SK-N-DZ (cell line): ENCODE data around the gene CT45A10. TPM values are rescaled to one million over a fixed set of nuclear protein-coding genes. Genes with fewer than 3 reads are reported as not detected.
"Not testable (repeated sequence)": the region's sequence is repeated elsewhere in the genome, so short reads cannot be mapped to it uniquely, and the experiment has no call there.

Experiments
- DNase-seq: peaks from one replicate; pipeline ENCODE4 v3.0.0-alpha.2; 2015; ENCODE audit warnings: low spot score
- polyA plus RNA-seq, 2 experiments: library from polyadenylated mRNA; depleted of rRNA; stranded (reverse); fragments of >200 nt; gene quantifications; 2 replicates each; pipeline ENCODE4 v1.2.3, GENCODE V29; 2014

CT45A10 gene
- polyA plus RNA-seq (2014; cell fraction: cytosol; rRNA removed) = not detected in 2 replicates
- polyA plus RNA-seq (2014; cell fraction: nucleus; rRNA removed) = not detected in 2 replicates

GRCh38 chrX:135893294-135893817, at the start of gene CT45A10, which contains the start of gene SAGE1:
Gene CT45A10 (minus strand): TSS chrX:135893444. CDS start chrX:135885344, 8,100 bp downstream.
Gene SAGE1 (plus strand): TSS chrX:135893716. CDS start chrX:135896243, 2,527 bp downstream.
- no peak for DNase-seq

GRCh38 chrX:135931644-135932487, 38.6 kb upstream of the CT45A10 start:
- DNase-seq = peak; percentile 38

- no peak for DNase-seq
Observed at GRCh38 chrX:135927897-135928296, 34.7 kb upstream of the CT45A10 start.

- no peak for DNase-seq
Observed at GRCh38 chrX:135923353-135923752, 30.1 kb upstream of the CT45A10 start.

- DNase-seq = not testable (repeated sequence)
Observed at GRCh38 chrX:135920516-135920915, 27.3 kb upstream of the CT45A10 start.

GRCh38 chrX:135914404-135914803, 21.2 kb upstream of the CT45A10 start:
- DNase-seq = no peak

GRCh38 chrX:135910251-135910650, 17.0 kb upstream of the CT45A10 start:
- DNase-seq = no peak

- no peak for DNase-seq
Observed at GRCh38 chrX:135892781-135893180, 463 bp downstream of the CT45A10 start.

GRCh38 chrX:135890087-135890585, 3.1 kb downstream of the CT45A10 start:
- DNase-seq = no peak

- not testable (repeated sequence) for DNase-seq
Observed at GRCh38 chrX:135888976-135889375, 4.3 kb downstream of the CT45A10 start.

GRCh38 chrX:135888230-135888629, 5.0 kb downstream of the CT45A10 start:
- DNase-seq = not testable (repeated sequence)

- DNase-seq = not testable (repeated sequence)
Observed at GRCh38 chrX:135882741-135883140, 10.5 kb downstream of the CT45A10 start.

- DNase-seq = not testable (repeated sequence)
Observed at GRCh38 chrX:135871712-135872111, 21.5 kb downstream of the CT45A10 start, which contains the start of gene CT45A9. Gene CT45A9 (minus strand): TSS chrX:135871812. CDS start chrX:135868061, 3,751 bp downstream.

- DNase-seq = not testable (repeated sequence)
Observed at GRCh38 chrX:135854438-135854837, 38.8 kb downstream of the CT45A10 start, which contains the start of gene CT45A8. Gene CT45A8 (minus strand): TSS chrX:135854538. CDS start chrX:135850783, 3,755 bp downstream.

- not testable (repeated sequence) for DNase-seq
Observed at GRCh38 chrX:135837180-135837579, 56.1 kb downstream of the CT45A10 start, which contains the start of gene CT45A7. Gene CT45A7 (minus strand): TSS chrX:135837280. CDS start chrX:135833533, 3,747 bp downstream.
